GM19324 (cell line): ENCODE results near the gene CHKB.

Experiments
- ATAC-seq: cut with Tn5 transposase; IDR thresholded peaks from one replicate; pipeline ENCODE4 v1.9.1; 2021; ENCODE audit warnings: mild to moderate bottlenecking, moderate library complexity; ENCODE audit not compliant: unreplicated experiment, low FRiP score

CHKB gene

DNA sequence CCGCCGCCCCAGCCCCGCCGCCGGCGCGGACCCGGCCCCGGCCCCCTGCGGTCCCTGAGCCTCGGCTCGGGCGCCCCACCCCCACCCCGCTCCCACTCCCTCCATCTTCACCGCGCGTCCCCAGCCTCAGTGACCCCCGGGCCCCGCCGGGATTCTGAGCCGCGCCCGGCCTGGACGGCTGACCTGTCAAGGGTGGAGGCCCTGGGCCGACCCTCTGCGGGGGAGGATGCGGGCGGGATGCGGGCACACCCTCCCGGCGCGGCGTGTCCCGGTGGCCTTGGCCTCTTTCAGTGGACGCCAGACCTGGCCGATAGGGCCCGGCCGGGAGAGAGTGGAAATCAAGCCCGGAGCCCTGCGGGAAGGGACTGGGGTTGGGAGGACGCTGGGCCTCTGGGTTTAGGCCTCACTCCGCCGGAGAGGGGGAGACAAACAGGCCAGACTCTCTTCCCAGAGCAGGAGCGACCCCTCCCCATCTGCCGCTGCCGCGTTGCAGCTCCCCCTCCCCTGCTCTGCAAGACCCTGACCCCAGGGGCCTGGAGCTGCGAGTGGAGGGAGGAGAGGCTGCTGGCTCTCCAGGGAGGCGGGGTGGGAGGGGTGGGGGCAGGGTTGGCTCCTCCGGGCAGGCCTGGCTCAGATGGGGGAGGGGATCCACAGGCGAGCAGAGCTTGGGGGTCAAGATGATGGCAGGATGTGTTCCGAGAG, 18.5 kb upstream of the CHKB start:
- ATAC-seq, result no peak

DNA sequence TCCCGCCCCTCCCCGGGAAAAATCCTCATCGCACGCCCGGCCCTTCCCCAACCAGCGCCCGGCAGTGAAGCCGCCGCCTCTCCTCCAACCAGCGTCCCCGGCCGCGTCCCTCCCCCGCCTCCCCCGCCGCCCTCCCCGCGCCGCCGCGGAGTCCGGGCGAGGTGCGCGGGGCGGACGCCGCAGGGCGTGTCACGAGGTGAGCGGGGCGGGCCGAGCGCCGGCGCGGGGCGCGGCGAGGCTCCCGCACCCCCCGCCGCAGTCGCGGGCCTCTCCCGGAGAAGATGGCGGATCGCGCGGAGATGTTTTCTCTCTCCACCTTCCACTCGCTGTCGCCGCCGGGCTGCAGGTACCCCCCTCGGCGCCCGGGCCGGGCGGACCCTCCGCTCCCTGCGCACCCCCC, 17.9 kb upstream of the CHKB start, which contains the start of gene MAPK8IP2:
Gene MAPK8IP2, plus strand, starts transcription at position 256 of the 400 bp plus-strand sequence. Its CDS starts 26 bp downstream, at position 282.
- no peak for ATAC-seq

DNA sequence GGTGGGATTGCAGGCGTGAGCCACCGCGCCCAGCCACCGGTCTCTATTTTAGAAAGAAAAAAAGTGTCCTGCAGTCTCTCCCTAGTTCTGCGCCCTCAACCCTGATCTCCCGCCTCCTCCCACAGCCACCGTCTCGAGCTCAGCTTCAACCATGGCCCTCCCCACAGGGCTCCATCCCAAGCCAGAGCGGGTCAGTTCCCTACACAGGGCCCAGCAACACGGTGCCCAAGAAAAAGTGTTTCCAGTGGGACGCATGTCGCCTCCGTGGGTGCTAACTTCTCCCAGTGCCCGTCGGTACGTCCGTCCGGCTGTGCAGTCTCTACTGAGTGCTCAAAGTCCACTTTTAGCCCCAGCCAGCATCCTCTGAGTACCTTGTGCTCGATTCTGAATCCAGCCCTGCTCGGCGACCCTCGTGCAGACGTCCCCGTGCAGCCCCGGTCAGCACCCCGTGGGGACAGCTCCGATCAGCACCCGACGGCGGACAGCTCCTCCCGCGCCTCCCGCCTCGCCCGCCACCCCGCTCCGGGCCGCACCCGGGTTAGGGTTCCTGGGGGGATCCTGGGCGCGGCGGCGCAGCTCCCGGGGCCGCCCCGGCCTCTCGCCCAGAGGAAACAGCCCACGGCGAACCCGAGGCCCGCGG, 17.3 kb upstream of the CHKB start:
- no peak for ATAC-seq

DNA sequence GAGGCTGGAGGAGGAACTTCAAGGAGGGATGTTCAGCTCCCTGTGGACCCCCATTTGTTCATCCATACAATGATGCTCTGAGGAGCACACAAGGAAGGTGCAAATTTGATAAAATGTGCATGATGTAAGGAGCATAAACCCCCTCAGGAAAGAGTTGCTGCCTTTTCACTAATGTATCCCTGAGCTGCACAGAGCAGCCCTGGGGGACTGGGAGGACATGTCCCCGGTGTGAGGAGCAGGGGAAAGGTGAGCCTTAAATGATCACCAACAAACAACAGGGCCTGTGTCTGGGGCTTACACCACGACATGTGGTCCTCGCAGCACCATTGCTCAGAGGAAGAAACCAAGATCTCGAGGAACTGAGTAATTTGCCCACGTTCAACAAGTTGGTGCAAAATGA, 14.4 kb upstream of the CHKB start:
- no peak for ATAC-seq

DNA sequence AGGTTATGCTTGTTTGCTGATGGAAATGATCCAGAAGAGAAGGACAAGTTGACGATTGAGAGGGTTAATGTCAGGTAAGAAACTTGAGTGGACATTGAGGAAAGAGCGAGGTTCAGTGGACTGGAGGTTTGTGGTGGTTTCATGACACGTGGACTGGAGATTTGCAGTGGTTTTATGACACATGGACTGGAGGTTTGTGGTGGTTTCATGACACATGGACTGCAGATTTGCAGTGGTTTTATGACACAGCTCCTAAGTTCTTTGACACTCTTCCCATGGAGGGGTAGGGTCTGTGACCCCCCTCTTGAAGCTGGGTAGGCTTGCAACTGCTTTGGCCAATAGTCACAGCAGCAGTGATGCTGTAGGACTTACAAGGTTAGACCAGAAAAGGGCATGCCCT, 12.5 kb upstream of the CHKB start:
- no peak for ATAC-seq

DNA sequence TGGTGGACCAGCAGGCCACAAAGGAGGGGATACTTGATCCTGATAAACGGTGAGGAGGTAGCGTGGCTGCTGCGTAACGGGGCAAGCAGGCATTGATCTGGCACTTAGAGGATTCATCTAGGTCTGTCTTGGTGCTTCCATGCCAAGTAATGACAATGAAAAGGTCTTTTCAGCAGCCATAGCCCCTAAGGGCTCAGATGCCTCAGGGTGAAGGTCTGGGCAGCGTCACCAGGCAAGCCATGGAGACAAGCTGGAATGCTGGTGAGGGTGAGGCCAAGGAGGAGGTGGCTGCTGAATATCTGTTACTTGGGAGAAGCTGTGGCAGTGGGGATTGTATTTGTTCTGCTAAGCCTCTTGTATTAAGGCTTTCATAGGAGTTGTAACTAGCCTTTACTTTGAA, 4.8 kb upstream of the CHKB start:
- ATAC-seq, result no peak

DNA sequence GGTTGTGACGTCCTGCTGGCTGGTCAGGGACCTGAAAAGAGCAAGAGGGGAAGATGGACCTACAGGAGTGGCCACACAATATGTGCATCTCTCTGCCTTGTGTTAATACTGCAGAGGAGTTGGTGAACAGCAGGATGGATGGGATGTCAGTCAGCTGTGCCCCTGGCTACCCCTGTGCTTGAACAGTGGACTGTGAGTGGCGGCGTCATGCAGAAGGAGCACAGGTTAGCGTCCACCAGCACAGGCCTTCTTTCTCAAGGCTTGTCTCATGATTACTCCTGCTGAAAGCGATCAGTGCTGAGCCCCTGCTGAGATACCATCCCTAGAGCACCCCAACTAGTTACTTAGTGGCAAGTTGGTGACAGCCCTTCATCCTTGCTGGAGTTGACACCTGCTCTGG, 3.8 kb upstream of the CHKB start:
- no peak for ATAC-seq

DNA sequence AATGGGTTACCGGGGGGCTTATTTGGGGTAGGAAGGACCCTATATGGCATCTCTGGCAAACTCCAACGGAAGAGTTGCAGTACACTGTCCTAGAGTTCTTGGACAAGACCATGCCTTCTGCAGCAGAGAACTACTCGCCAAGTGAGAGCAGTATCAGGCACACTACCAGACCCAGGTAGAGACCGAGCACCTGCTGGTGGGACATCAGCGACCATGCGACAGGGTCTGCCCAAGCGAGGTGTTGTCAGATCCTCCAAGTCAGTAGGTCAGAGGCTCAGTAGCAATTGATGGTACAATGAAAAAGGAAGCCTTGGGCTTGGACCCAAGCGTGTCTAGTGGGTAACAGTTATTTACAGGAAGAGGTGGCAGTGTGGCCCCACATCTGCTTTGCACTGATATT, 3.1 kb upstream of the CHKB start:
- ATAC-seq, result no peak

DNA sequence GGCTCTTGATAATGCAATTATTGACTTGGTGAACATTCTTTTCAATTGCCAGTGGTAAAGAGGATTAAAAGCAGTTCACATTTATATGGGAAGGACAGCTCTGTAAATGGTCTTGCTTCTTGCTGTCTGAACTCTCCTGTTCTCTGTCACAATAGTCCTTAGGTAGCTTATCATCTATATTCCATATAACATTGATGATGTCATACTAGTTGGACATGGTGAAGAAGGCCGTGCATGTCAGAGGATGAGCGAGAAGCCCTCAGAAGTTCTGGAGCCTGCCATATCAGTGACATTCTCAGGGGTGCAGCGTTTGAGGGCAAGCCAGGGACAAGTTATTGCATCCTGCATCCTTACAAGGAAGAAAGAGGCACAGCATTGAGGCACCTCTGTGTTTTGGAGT, 2.6 kb upstream of the CHKB start:
- ATAC-seq, result no peak

DNA sequence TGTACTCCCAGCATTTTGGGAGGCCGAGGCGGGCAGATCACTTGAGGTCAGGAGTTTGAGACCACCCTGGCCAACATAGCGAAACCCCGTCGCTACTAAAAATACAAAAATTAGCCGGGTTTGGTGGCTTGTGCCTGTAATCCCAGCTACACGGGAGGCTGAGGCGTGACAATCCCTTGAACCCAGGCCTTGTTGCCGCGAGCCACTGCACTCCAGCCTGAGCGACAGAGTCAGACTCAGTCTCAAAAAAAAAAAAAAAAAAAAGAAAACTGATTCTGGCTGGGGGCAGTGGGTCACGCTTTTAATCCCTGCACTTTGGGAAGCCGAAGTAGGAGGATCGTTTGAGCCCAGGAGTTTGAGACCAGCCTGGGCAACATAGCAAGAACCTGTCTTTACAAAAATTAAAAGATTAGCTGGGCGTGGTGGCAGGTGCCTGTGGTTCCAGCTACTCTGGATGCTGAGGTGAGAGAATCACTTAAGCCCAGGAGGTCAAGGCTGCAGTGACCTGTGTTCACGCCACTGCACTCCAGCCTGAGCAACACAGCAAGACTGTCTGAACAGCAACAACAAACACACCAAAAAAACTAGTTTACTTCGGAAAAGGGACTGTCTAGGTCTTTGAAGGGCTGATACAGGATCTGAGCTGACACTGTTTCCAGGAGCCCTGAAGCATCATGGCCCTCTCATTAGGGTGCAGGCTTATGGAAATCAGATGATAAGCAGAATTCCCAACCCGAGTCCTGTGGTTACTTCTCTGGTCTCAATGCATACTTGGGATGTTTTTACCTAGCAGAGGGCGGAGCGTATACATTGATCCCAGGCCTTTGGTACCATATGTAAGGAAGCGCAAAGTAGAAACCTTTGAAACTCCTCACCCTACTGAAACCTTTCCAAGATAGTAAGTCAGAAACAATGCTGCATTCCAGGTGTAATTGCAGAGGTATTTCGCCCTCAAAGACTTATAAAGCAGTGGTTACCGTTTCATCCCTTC, 1.8 kb upstream of the CHKB start:
- no peak for ATAC-seq

DNA sequence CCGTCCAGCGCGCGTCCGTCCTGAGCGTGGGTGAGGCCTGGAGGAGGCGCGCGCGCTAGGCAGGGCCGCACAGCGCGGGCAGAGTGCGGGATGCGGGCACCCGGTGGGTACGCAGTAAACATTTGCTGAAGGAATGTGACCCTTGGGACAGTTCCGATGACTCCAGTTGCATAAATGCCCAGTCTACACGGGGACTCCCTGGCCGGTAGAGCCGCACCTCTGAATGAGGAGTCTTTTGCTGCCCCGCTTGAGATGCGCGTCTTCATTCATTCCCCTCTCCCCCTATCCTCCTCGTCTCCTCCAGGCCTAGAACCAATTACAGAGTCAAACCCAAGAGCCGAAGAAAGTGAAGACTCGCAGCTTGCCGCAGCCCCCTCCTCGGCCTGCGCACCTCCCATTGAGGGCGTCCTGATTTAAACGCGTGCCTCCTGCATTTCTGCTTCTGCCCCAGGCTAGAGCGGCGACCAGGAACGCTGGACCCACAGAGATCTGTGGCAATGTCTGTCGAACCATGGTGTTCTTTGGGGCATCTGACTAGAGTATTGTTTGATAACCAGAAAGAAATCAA, 729 bp upstream of the CHKB start:
- ATAC-seq, result peak; percentile 31

DNA sequence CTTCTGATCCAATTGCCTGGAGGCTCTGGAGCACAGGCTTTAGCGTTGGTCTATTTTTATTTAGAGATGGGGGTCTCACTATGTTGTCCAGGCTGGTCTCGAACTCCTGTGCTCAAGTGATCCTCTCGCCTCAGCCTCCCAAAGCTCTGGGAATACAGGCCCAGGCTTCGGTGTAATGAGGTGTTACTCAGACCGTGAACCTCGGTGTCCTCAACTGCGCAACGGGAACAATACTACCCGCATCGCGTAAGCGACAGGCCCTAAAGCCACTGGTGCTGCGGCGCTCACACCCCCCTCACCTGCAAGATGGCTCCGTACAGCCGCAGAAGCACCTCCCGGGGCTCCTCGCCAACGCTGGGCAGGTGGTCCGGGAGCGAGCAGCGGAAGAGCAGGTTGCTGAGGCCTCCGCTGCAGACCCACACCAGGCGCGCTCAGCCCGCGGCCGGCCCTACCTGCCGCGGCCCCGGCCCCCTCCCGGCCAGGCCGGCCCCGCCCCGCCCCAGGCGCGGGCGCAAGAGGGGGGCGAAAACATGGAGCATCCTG, 628 bp downstream of the CHKB start:
- peak; percentile 30 for ATAC-seq

DNA sequence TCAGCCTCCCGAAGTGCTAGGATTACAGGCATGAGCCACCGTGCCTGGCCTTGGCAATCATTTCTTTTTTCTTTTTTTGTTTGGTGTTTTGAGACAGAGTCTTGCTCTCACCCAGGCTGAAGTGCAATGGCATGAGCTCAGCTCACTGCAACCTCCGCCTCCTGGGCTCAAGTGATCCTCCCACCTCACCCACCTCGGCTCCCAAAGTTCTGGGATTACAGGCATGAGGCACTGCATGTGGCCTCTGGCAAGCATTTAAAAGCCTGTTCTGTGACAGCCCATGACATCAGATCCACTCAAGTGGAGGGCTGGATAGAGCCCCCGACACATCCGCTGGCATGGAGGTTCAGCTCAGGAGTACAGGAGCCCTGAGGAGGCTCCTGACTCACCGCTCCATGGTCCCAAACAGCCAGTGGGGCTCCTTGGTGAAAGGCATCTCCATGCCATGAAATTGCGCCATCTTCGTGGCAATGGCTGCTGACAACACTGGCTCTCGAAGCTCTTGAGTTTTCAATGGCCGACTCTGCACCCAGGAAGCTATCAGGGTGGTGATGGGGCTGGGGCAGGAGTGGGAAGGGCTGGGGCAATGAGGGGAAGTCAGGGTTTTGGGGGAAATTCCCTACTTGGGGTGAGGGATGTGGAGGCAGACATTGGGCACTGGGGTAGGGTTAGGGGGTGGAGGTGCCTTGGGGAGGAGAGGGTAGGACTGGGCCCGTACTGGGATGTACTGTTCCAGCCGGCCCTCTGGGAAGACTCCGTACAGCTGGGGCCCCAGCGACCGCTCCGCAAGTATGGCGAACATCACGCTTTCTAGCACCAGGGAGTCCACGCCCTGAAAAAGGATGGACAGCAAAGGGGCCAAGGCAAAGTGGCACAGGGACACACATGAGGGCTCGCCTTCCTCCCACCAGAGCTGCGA, 1.4 kb downstream of the CHKB start:
- ATAC-seq, result no peak

DNA sequence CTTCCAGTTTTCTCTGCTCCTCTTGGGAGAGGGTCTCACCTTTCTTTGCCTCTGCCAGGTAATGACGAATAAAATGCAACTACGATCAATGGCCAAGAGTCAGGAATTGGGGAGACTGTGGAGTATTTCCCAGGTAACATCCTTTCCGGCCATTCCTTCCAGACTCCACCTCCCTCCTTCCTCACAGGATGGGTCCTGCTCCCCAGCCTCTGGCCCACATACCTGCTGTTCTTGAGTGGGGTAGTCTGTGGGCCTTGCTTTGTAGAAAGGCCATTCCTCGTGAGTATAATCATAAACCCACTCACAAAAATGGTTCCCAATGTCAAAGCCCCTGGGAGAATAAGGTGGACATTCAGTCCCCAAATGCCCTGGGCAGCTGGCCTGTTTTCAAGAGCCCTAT, 2.9 kb downstream of the CHKB start:
- ATAC-seq, result no peak

DNA sequence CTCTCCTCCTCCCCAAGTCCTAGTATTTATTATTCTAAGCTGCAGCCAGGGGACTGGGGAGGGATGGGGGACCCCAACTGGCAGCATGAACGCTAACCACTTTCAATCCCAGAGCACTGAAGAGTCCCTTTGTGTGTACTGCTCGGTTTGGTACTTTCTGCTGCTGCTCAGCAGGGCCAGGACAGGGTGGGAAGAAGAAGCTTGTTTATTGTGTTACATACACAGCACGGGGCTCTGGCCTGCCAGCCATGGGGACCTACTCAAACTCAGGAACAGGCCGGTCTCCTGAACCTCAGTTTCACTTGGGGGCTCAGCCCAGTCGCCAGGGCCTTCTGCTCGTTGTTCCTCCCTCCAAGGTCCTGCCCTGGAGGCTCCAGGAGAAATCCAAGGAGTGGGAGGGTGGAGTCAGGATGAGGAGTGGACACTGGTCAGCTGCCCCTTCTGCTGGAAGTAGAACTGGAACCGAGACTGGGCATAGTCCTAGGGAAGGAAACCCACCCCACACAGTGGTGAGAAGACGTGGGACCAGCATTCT, 3.8 kb downstream of the CHKB start:
- ATAC-seq, result no peak

DNA sequence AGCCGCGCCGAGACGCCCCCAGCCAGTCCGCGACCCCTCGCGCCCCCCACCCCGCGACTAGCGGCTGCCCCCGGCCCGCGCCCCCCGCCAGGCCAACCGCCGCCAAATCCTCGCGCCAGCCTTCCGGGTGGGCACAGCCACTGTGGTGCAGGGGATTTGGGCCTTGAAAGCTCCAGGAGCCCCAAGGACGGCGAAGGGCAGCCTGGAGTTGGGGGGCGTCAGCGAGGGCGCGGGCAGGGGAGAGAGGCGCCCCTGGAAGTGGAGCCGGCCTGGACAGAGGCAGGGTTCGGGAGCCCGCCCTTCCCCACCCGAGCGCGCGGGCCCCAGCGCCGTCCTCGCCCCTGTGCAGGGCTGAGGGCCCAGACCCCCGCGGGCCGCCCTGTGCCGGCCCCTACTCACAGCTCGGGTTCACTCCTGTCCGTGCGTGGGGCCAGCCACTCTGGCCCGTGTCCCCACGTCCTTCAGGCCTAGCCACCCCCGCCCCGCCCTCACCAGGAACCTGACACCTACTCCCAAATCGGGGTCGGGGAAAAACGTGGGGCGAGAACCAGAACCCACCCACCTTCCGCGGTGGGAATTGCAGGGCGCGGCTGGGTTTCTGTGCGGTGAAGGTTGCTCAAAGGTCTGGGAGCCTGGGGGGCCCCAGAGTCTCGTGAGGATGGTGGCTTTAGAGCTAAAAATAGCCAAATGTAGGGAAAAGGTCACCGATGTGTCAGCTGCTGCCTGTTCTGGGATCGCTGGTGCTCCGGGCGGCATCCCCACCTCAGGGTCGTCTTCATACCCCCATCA, 4.5 kb downstream of the CHKB start, which contains the start of gene CPT1B:
Gene CPT1B, minus strand, starts transcription at position 441 of the 789 bp plus-strand sequence. CDS start 512 bp downstream, outside the sequence.
- ATAC-seq, result no peak

DNA sequence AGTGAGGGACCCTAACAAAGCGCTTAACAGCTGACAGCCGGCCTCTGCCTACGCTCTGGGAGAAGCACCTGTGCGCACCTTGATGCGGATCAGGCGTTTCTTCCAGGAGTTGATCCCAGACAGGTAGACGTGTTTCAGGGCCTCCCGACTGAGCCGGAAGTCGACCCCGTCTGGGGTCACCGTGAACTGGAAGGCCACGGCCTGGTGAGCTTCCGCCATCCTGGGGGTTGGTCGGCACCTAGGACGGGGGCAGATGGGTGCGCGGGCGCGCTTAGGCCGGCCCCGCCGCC, 5.0 kb downstream of the CHKB start:
- no peak for ATAC-seq

DNA sequence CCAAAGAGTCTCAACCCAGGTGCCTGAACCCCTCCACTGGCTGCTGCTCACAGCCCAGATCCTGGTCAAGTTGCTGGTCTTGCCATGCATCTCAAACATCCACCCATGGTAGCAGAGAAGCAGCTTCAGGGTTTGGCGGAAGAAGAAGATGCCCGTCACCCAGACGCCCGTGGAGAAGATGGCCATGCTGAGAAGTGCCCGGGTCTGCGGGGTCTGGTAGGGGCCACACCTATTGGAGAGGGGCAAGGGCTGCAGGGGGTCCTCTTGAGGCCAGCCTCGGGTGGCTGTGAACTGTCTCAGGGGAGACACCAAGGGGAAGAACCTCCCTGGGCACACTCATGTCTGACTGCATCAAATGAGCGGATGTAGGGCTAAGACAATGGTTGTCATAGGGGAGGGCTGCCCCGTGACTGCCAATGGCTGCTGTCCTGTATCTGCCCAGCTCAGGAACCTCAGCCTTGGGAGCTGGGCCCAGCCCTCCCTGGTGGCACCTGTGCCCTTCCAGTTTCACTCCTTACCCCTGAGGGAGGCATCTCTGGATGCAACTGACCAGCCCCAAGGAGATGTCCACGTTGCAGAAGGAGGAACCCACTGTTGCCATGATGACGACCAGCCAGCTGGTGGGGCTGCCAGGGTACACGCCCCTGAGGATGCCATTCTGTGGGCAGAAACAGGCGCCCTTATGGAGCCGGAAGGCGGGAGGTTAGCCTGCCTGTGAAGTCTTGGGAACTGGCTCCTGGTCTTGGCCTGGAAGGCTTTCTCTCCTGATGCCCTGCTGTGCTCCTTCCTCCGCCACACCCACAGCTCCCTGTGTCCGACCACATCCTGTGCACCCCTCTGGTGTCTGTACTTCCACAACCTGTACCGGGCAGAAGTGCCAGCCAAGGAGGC, 5.6 kb downstream of the CHKB start:
- no peak for ATAC-seq
